WTC11 (cell line): ENCODE data around the gene SLC6A20.

ENCODE experiments used
- CTCF ChIP-seq: fragments of 200-600 bp; IDR thresholded peaks from 2 replicates; pipeline ENCODE4 v1.8.0; 2022; ENCODE audit warnings: antibody characterized with exemption
- FOXJ3 ChIP-seq: sonication (generic); formaldehyde crosslinking; IDR thresholded peaks from 2 replicates; pipeline ENCODE4 v1.9.0; 2021; ENCODE audit warnings: missing genetic modification reagents, mild to moderate bottlenecking, borderline replicate concordance
- NR3C1 ChIP-seq: sonication (generic); formaldehyde crosslinking; conservative IDR thresholded peaks from 2 replicates; pipeline ENCODE4 v1.8.1; 2023; ENCODE audit warnings: low read depth, mild to moderate bottlenecking, missing genetic modification reagents
- TCF7 ChIP-seq: sonication (generic); formaldehyde crosslinking; IDR thresholded peaks from 2 replicates; pipeline ENCODE4 v1.8.0; 2022; ENCODE audit warnings: mild to moderate bottlenecking, low read depth, missing genetic modification reagents, moderate library complexity
- ZNF425 ChIP-seq: fragments of 250-450 bp; sonication (Bioruptor Pico); conservative IDR thresholded peaks from 2 replicates; pipeline ENCODE4 v1.9.0; 2021; ENCODE audit warnings: mild to moderate bottlenecking

- TF ChIP-seq TCF7 (CRISPR knock-in tag), result no peak
- TF ChIP-seq CTCF, result no peak
- TF ChIP-seq NR3C1 (CRISPR knock-in tag), result no peak
- TF ChIP-seq ZNF425 (CRISPR knock-in tag), result no peak
- TF ChIP-seq FOXJ3 (CRISPR knock-in tag), result no peak
Measured at GRCh38 chr3:45715945-45716344, 80.4 kb downstream of the SLC6A20 start.
